ENCODE results near the gene KRTAP5-10.
"Not testable (repeated sequence)": the region's sequence is repeated elsewhere in the genome, so short reads cannot be mapped to it uniquely, and the experiment has no call there.

Gene KRTAP5-10

DNA sequence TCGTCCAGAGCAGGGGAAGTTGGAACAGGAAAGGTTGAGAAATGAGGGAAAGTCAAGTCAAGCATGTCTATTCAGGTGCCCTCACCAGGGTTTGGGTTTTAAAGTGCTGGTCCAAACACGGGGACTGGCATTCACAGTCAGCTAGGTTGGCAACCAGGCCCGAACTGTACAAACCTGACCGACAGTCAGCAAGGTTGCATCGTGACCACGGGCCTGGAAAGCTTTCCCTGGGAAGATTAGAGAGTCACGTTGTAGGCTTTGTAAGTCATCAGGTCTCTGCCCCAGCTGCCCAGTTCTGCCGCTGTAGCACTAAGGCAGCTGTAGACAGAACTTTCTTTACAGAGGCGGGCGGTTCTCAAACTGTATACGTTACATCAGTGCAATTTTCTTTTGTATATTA lies 7.4 kb downstream of the KRTAP5-10 start:
- no peak for DNase-seq (ENCODE audit: low read depth)
- TF ChIP-seq, protein P1, sequence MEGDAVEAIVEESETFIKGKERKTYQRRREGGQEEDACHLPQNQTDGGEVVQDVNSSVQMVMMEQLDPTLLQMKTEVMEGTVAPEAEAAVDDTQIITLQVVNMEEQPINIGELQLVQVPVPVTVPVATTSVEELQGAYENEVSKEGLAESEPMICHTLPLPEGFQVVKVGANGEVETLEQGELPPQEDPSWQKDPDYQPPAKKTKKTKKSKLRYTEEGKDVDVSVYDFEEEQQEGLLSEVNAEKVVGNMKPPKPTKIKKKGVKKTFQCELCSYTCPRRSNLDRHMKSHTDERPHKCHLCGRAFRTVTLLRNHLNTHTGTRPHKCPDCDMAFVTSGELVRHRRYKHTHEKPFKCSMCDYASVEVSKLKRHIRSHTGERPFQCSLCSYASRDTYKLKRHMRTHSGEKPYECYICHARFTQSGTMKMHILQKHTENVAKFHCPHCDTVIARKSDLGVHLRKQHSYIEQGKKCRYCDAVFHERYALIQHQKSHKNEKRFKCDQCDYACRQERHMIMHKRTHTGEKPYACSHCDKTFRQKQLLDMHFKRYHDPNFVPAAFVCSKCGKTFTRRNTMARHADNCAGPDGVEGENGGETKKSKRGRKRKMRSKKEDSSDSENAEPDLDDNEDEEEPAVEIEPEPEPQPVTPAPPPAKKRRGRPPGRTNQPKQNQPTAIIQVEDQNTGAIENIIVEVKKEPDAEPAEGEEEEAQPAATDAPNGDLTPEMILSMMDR (IDR thresholded peaks at IDR 0.05; ENCODE audit: low read depth, low read length): no peak
- TF ChIP-seq MAX (IDR thresholded peaks at IDR 0.05; ENCODE audit: low read depth, low read length): no peak
- TF ChIP-seq MYC (IDR thresholded peaks at IDR 0.05; ENCODE audit: low read depth, low read length): no peak
- no peak for TF ChIP-seq POLR2A (IDR thresholded peaks at IDR 0.05; ENCODE audit: extremely low read depth, insufficient read length)
- no peak overlapping the region for H3K4me3 ChIP-seq (ENCODE audit: low read depth, low read length)

- TF ChIP-seq, protein P1 (IDR thresholded peaks at IDR 0.05; ENCODE audit: low read depth, low read length): no peak
- TF ChIP-seq POLR2A (IDR thresholded peaks at IDR 0.05; ENCODE audit: extremely low read depth, insufficient read length) (no peak), MYC (IDR thresholded peaks at IDR 0.05; ENCODE audit: low read depth, low read length) (no peak)
- no peak for DNase-seq (ENCODE audit: low read depth)
- no peak overlapping the region for H3K4me3 ChIP-seq (ENCODE audit: low read depth, low read length)
These were observed 9.1 kb downstream of the KRTAP5-10 start for GRCh38 chr11:71574418-71574817.

DNA sequence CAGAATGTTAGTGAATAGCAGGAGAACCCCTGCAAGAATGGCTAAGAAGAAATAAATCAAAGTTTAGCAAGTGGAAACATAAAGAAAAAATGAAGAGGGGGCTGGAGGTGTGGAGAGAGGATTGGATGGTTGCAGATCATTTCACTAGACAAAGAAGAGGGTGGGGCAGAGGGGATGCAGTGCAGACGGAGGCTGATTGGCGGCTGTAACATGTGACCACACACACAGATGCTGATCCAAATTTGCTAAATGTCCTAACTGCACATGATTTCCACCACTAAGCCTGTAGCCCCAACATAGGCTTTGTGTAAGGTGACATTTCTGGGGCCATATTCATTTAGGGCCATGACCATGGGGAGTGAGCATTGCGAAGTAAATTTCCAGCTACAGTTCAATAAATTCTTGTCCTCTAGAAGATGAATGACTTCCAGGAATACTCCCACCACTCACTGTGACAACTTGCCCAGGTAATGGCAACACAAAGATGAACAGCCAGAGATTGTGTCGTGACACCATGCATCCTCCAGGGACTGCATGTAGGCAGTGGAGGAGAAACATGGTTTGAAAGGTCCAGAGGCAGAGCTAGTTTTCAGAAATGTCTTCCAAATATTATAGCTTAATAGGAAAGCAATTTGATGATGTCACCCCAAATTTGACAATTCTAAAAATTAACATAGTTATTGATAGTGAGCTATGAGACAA lies 10.5 kb downstream of the KRTAP5-10 start:
- no peak for DNase-seq (ENCODE audit: low read depth)
- no peak overlapping the region for H3K4me3 ChIP-seq (ENCODE audit: low read depth, low read length)
- TF ChIP-seq POLR2A (IDR thresholded peaks at IDR 0.05; ENCODE audit: extremely low read depth, insufficient read length) (no peak), MAX (IDR thresholded peaks at IDR 0.05; ENCODE audit: low read depth, low read length) (no peak), MYC (IDR thresholded peaks at IDR 0.05; ENCODE audit: low read depth, low read length) (no peak)
- TF ChIP-seq, protein P1 (IDR thresholded peaks at IDR 0.05; ENCODE audit: low read depth, low read length): no peak

- not testable (repeated sequence) for H3K4me3 ChIP-seq (ENCODE audit: low read depth, low read length); DNase-seq (ENCODE audit: low read depth)
These were observed 11.5 kb downstream of the KRTAP5-10 start for GRCh38 chr11:71576688-71577465.

- no peak for TF ChIP-seq MAX (IDR thresholded peaks at IDR 0.05; ENCODE audit: low read depth, low read length)
- TF ChIP-seq, protein P1 (IDR thresholded peaks at IDR 0.05; ENCODE audit: low read depth, low read length): no peak
- no peak for TF ChIP-seq POLR2A (IDR thresholded peaks at IDR 0.05; ENCODE audit: extremely low read depth, insufficient read length)
- no peak for TF ChIP-seq MYC (IDR thresholded peaks at IDR 0.05; ENCODE audit: low read depth, low read length)
- DNase-seq (ENCODE audit: low read depth): no peak
- H3K4me3 ChIP-seq (ENCODE audit: low read depth, low read length): no peak overlapping the region
These were observed 12.2 kb downstream of the KRTAP5-10 start for GRCh38 chr11:71577469-71578004.

DNA sequence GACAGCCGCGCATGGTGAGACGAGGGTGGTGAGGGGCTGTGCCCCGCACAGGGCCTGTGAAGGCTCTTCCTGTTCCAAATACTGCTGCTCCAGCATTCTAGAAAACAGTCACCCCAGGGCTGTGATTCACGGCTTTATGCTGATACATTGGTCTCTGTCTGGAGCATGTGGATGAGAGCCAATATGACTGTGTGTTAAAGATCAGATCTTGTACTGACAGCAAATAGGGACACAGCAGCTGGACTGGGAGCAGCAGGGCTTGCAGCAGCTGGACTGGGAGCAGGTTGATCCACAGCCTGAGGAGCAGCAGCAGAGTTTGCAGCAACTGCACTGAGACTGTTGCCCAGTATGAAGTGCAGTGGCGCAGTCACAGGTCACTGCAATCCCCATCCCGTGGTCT lies 14.2 kb downstream of the KRTAP5-10 start:
- not testable (repeated sequence) for H3K4me3 ChIP-seq (ENCODE audit: low read depth, low read length); DNase-seq (ENCODE audit: low read depth)

All from NB4 (cell line).